Stimulated activated naive B cell treated with anti-CD40 and anti-IgM and Interleukin-4, amounts not matched to agents 10 μg/mL and 1 μg/mL and 100 μg/mL, for 72 hours (primary cell): ENCODE results near the gene SH3RF1.

Experiments
- ATAC-seq, 2 donors: fragments of 150-1000 bp; cut with Tn5 transposase; replicated peaks; 2 replicates each; pipeline ENCODE4 v1.10.0; 2021; ENCODE audit warnings: moderate library complexity in 1 of 2
- DNase-seq: peaks from one replicate; pipeline ENCODE4 v3.0.0; 2021
- H3K27ac Mint-ChIP-seq: one replicate; pipeline ENCODE4 v1.8.0; 2022; ENCODE audit warnings: mild to moderate bottlenecking, mixed read lengths
- H3K27me3 Mint-ChIP-seq, 2 donors: one replicate each; pipeline ENCODE4 v1.8.0; 2022; ENCODE audit warnings: mixed read lengths in 2 of 2
- H3K36me3 Mint-ChIP-seq, 2 donors: one replicate each; pipeline ENCODE4 v1.8.0; 2022; ENCODE audit warnings: mixed read lengths in 2 of 2, mild to moderate bottlenecking in 1 of 2
- H3K4me1 Mint-ChIP-seq, 2 donors: one replicate each; pipeline ENCODE4 v1.8.0; 2022; ENCODE audit warnings: mixed read lengths in 2 of 2, mild to moderate bottlenecking in 1 of 2
- H3K4me3 Mint-ChIP-seq, 2 donors: one replicate each; pipeline ENCODE4 v1.8.0; 2022; ENCODE audit warnings: mild to moderate bottlenecking in 2 of 2, mixed read lengths in 2 of 2, moderate library complexity in 1 of 2
- H3K9me3 Mint-ChIP-seq, 2 donors: one replicate each; pipeline ENCODE4 v1.8.0; 2022; ENCODE audit warnings: mixed read lengths in 2 of 2, mild to moderate bottlenecking in 1 of 2

Gene SH3RF1

DNA sequence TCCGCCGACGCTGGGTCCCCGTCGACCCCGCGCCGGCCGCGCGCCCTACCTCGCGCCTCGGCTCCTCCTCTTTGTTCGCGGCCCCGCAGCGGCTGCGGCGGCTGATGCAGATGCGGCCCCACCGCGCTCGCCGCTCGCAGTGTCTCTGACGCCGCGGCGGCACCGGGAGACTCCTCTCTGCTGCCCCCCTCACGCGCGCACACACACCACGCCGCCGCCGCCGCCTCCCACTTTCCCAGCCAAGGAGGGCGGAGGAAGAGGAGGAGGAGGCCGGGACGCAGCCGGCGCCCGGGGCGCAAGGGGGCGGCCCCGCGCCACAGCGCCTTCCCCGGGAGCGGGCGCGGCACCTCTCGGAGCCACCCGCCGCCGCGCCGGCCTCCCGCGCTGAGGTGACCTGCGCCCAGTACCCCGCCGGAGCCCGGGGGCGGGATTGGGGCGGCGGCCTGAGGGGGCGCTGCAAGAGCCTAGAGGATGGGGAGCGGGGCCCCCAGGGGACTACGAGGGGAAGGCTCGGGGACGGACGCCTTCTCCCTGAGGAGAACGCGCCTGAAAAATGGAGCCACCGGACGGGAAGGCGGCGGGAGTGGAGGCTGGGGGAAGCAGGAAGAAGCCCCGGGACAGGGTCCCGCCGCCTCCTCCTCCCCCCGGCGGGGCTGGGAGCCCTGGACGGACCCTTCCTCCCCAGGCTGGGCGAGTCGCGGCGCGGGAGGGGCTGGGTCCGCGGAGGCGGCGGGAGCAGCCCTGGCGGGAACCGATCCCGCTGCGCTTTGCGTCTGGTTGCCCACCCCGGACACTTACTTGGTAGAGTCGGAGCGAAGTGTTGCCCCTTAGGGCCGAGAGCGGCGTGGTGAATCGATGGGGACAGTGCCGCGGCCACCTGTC is at the start of gene SH3RF1:
TSS of gene SH3RF1 (minus strand) at position 147 of the 882 bp plus-strand sequence. CDS start 1,744 bp downstream, outside the sequence.
- peaks cover 6 to 28% of the 10 kb centered on the region in 2 donors for H3K4me1 Mint-ChIP-seq
- H3K27ac Mint-ChIP-seq: peak within 1 kb of the TSS; percentile 84
- H3K4me3 Mint-ChIP-seq: peak within 1 kb of the TSS; percentile 86 to 89
- H3K9me3 Mint-ChIP-seq: no peaks in the 10 kb centered on the region
- no peaks in the 10 kb centered on the region for H3K36me3 Mint-ChIP-seq
- peaks cover 7% of the 10 kb centered on the region in 2 donors for H3K27me3 Mint-ChIP-seq
- ATAC-seq (peak; percentile 72 to 74), DNase-seq (peak; percentile 26)

DNA sequence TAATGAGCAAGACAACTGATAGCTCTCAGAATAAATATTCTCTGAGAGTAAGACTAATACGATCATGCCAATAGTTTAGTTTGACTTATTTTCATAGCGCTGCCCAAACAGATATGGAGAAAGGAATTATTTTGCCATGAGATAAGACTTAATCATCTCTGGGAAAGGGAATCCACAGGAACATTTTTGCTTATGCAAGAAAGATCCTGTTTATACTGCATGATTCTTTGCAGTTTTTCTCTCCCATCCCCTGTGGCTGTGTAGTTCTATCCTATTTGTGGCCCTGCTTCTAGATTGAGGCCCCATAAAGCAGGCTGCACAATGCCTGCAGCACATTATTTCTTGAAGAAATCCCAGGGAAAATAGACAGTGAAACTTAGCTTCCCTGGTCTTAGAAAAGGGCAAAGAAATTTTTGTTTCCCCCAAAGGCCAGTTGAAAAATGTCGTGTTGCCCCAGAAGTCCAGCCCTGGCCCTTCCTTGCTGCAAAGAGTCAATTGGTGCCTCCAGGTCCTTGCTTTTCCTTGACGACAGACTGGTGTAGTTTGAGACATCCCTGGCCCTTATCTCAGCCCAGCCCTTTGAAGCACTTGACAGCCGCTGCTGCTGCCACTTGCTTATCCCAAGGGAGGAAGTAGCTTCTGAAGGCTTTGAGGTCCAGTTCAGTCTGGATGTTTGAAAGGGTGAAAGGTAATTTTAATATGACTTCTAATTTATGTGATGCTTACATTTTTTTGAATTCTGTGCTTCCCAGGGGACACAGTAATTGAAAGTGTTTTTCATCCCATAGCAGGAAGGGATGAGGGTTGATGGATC is 45.0 kb upstream of the SH3RF1 start:
- Mint-ChIP-seq H3K4me1 (no peaks in the 10 kb centered on the region), H3K4me3 (no peak overlapping the region), H3K36me3 (no peaks in the 10 kb centered on the region), H3K9me3 (peaks cover 0 to 1% of the 10 kb centered on the region in 2 donors), H3K27me3 (peaks cover 0 to 5% of the 10 kb centered on the region in 2 donors), H3K27ac (no peak overlapping the region)
- DNase-seq (no peak), ATAC-seq (no peak)

DNA sequence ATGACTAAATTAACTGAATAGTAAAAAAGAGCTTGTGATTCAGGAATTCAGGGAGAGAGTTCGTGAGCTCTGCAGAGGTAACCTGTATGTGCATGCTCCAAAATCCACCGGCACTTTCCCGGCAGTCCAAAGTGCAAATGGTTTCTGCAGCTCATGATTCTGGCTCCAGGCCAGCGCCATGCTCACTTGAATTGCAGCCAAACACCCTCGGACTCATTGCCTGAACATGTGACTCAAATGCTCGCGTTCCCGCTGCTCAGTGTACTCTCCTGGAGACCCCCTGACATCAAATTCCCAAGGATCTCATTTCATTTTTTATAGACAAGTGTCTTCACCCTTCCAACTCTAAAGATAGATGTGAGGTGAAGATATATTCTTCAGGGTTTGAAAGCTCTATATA is 44.1 kb upstream of the SH3RF1 start:
- no peaks in the 10 kb centered on the region for H3K4me1 Mint-ChIP-seq
- no peak for ATAC-seq

DNA sequence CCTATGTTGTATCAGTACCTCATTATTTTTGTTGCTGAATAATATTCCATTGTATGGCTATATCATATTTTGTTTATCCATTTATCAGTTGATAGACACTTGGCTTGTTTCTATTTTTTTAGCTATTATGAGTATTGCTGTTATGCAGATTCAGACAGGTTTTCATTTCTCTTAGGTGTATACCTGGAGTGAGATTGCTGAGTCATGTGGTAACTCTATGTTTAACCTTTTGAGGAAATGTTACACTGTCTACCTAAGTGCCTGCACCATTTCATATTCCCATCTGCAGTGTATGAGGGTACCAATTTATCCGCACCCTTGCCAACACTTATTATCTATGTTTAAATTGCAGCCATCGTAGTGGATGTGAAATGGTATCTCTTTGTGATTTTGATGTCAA is 43.0 kb upstream of the SH3RF1 start:
- Mint-ChIP-seq H3K27ac (no peak overlapping the region), H3K27me3 (peaks cover 0 to 5% of the 10 kb centered on the region in 2 donors), H3K36me3 (no peaks in the 10 kb centered on the region), H3K4me1 (no peaks in the 10 kb centered on the region), H3K9me3 (no peaks in the 10 kb centered on the region), H3K4me3 (no peak overlapping the region)
- DNase-seq (no peak), ATAC-seq (no peak)

More for the DNA sequence above, 44.1 kb upstream of the SH3RF1 start:
- Mint-ChIP-seq H3K36me3 (no peaks in the 10 kb centered on the region), H3K4me3 (no peak overlapping the region), H3K27ac (no peak overlapping the region), H3K27me3 (peaks cover 0 to 5% of the 10 kb centered on the region in 2 donors), H3K9me3 (no peaks in the 10 kb centered on the region)
- DNase-seq: no peak

DNA sequence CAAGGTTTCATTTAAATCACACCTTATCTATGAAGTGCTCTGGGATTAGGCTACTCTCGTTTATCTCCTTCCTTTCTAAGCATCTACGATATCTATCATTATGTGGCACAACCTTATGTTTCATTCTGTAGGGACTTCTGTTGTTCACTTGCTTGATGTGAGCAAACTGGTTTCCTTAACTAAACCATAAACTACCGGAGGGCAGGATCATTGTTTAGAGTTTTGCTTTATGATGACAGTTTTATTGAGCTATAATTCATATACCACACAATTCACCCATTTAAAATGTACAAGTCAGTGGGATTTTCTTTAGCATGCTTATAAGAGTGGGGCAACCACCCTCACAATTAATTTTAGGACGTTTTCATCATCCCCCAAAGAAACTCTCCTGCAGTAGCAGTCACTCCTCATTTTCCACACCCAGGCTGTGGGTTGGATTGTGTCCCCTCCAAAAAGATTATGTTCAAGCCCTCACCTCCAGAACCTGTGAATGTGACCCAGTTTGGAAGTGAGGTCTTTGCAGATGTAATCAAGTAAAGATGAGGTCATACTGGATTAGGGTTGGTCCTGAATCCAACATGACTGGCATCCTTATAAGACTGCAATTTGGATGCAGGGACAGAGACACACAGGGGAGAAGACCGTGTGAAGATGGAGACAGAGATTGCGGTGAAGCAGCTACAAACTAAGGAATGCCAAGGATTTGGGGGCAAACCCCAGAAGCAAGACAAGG is 42.1 kb upstream of the SH3RF1 start:
- DNase-seq (no peak), ATAC-seq (no peak)
- Mint-ChIP-seq H3K36me3 (peaks cover 0 to 2% of the 10 kb centered on the region in 2 donors), H3K27ac (no peak overlapping the region), H3K9me3 (peaks cover 0 to 5% of the 10 kb centered on the region in 2 donors), H3K4me1 (no peaks in the 10 kb centered on the region), H3K27me3 (peaks cover 0 to 5% of the 10 kb centered on the region in 2 donors), H3K4me3 (no peak overlapping the region)

DNA sequence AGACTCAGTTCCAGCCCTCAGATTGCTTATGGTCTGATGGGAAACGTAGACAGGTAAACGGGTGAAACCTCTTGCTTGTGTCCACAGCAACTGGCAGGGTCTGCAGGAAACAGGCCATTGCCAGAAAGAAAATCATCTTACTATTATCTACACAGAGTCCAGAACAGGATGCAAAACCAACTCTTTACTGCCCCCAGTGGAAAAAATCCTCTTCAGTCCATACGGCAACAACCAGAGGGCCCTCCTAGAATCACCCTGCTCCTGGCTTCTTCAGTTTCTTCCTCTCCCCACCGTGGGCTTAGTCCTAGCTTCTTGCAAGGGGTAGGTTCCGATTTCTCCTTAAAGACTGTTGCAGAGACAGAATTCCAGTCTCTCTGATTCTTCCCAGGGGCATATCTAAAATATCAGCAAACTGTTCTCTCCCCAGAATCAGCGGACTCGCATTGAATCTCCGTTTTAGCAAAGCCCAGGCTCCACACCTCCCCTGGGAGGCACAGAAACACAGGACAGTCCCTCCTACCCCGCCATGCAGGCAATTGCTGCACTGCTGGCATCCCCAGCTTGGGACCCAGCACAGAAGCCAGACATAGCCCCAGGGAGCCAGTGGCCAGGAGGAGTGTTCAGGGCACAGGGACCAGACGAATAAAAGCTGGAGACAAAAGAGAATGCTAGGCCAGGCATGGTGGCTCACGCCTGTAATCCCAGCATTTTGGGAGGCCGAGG is 41.0 kb upstream of the SH3RF1 start:
- Mint-ChIP-seq H3K4me3 (no peak overlapping the region), H3K27ac (no peak overlapping the region), H3K27me3 (peaks cover 0 to 5% of the 10 kb centered on the region in 2 donors), H3K4me1 (no peaks in the 10 kb centered on the region), H3K36me3 (peaks cover 0 to 2% of the 10 kb centered on the region in 2 donors), H3K9me3 (peaks cover 0 to 5% of the 10 kb centered on the region in 2 donors)
- DNase-seq (peak; percentile 16), ATAC-seq (peak; percentile 90 to 91)

DNA sequence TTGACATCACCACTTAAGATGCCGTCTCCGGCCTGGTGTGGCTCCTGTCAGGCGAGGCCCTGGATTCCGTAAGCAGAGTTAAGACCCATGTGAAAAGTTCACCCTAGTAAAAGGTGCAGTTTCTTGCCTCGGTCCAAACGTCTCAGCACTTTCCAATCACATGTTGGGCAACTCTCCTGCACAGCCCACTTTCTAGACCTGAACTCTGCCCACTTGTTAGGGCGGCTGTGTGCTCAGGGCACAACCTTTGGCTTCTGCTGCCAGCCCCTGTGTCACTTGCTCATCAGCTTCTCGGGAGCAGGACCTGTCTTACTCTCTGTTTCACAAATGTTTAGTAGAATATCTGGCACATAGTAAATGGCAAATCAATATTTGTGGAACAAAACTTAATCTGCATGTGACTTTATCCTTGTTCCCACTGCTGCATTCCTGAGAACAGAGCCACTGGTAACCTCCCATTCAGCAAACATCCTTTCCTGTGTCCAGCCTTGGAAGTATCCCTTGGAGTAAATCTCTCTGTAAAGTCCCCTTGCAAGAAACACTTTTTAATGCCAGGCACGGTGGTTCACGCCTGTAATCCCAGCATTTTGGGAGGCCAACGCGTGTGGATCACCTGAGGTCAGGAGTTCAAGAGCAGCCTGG is 38.7 kb upstream of the SH3RF1 start:
- Mint-ChIP-seq H3K27me3 (no peaks in the 10 kb centered on the region), H3K27ac (no peak overlapping the region), H3K4me3 (no peak overlapping the region), H3K36me3 (peaks cover 0 to 2% of the 10 kb centered on the region in 2 donors), H3K9me3 (peaks cover 0 to 5% of the 10 kb centered on the region in 2 donors), H3K4me1 (peaks cover 0 to 4% of the 10 kb centered on the region in 2 donors)
- ATAC-seq (no peak), DNase-seq (no peak)

DNA sequence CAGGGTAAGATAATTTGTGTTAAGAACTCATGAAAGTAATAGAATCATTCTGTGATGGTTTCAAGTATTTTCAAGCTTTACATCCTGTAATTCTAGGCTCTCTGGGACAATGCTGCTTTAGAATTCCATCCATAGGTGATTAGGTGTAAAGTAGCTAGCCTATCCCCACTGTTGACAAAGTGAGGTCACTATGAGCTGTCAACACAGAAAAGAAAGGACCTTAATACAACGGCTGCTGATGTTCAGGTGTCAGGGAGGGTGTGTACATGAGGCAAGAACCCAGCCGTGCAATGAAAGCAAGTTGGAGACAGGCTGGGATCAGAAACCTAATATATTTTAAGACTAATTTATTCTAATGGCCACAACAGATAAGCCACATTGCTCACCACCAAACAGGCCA is 36.8 kb upstream of the SH3RF1 start:
- Mint-ChIP-seq H3K4me1 (peaks cover 0 to 4% of the 10 kb centered on the region in 2 donors), H3K4me3 (no peak overlapping the region), H3K36me3 (peaks cover 0 to 2% of the 10 kb centered on the region in 2 donors), H3K9me3 (peaks cover 0 to 5% of the 10 kb centered on the region in 2 donors), H3K27me3 (no peaks in the 10 kb centered on the region), H3K27ac (no peak overlapping the region)
- ATAC-seq (no peak), DNase-seq (no peak)

DNA sequence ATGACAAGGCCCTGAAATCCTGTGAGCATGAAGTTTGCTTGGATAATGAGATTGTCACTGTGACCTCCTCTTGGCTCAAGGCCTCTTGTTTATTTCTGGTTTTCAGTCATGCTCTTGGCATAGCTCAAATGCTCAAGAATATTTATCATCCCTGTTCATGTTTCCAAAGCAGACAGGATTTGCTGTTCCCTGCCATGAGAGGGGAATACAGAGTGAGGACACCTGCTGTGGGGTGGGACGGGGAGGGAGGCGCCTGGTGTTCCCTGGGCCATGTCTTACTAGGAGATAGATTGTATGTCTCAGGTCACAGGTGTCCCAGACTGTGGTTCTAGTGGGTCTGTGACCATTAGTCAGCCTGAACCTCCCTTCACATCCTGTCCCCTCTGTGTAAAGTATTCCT is 34.9 kb upstream of the SH3RF1 start:
- Mint-ChIP-seq H3K27ac (no peak overlapping the region), H3K4me3 (no peak overlapping the region), H3K36me3 (peaks cover 0 to 2% of the 10 kb centered on the region in 2 donors), H3K27me3 (no peaks in the 10 kb centered on the region), H3K9me3 (peaks cover 0 to 9% of the 10 kb centered on the region in 2 donors), H3K4me1 (peaks cover 0 to 4% of the 10 kb centered on the region in 2 donors)
- ATAC-seq (no peak), DNase-seq (no peak)

DNA sequence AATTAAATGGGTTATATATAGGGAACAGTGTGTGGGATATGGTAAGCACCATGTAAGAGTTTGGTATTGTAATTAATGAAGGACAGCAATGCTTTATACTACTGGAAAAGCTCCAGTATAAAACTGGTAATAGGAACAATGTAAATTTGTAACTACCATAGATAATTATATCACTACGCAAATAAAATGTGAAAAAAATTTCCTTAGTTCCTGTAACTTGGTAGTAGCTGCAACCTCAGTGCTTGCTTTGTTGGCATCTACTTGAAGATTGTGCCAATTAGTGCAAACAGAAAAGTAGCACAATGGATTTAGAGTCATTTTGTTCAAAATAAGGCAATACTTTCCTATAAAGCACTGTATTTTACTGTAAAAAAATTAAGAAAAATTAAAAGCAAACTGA is 34.4 kb upstream of the SH3RF1 start:
- peaks cover 0 to 4% of the 10 kb centered on the region in 2 donors for H3K4me1 Mint-ChIP-seq
- H3K27ac Mint-ChIP-seq: no peak overlapping the region
- no peaks in the 10 kb centered on the region for H3K27me3 Mint-ChIP-seq
- peaks cover 0 to 2% of the 10 kb centered on the region in 2 donors for H3K36me3 Mint-ChIP-seq
- H3K9me3 Mint-ChIP-seq: peaks cover 0 to 9% of the 10 kb centered on the region in 2 donors
- no peak overlapping the region for H3K4me3 Mint-ChIP-seq
- DNase-seq (no peak), ATAC-seq (no peak)

DNA sequence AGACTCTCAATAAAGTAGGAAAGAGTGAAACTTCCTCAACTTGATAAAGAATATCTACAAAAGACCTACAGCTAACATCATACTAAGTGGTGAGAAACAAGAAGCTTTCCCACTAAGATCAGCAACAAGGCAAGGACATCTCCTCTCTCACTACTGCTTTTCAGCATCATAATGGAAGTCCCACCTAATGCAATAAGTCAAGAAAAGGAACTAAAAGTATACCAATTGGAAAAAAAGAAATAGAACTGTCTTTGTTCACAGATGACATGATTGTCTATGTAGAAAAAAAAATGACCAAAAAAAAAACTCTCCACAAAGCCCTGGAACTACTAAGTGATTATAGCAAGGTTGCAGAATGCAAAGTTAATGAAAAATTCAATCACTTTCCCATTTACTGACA is 25.1 kb upstream of the SH3RF1 start:
- Mint-ChIP-seq H3K27me3 (peaks cover 0 to 8% of the 10 kb centered on the region in 2 donors), H3K27ac (no peak overlapping the region), H3K4me1 (peaks cover 32 to 43% of the 10 kb centered on the region in 2 donors), H3K4me3 (no peak overlapping the region), H3K9me3 (peaks cover 0 to 6% of the 10 kb centered on the region in 2 donors), H3K36me3 (peaks cover 0 to 7% of the 10 kb centered on the region in 2 donors)
- ATAC-seq (peak; percentile 77 to 81), DNase-seq (no peak)

DNA sequence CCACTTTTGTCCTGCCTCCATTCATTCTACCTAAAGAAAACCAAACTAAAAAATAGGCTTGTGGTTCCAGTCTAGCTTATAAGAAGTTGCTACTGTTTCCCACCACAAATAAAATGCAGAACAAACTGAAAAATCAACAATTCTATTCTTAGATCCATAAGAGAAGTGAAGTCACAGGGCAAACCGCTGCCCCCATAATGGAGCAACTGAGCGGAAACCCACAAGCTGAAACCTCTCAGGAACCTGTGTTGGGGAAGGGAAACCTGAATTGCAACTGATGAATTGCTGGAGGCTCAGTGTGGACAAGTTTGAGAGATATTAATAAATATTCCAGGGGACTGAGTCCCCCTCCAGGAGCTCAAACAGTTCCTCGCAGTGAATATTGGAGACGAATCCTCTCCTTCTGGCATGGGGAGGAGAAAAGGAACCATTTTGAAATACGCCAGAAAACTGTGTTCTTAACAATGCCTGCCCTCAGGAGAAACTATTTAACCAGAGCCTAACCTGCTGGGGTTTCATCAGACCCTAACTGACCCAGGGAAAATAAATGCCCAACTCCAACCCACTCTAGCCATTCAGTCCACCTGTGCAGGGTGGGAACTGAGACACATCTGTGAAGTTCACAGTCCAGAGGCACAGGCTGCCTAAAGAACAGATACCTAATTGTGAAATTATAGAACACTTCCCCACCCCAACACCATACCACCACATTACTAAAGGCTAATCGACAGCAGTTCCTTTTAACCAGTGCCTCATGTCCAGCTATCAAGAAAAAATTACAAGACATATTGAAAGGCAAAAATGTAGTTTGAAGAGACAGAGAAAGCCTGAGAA is 22.8 kb upstream of the SH3RF1 start:
- peaks cover 0 to 1% of the 10 kb centered on the region in 2 donors for H3K9me3 Mint-ChIP-seq

More for the DNA sequence above, 22.8 kb upstream of the SH3RF1 start:
- Mint-ChIP-seq H3K4me3 (peak overlapping the region; percentile 14 to 28), H3K4me1 (peaks cover 32 to 45% of the 10 kb centered on the region in 2 donors), H3K36me3 (peaks cover 0 to 3% of the 10 kb centered on the region in 2 donors), H3K27ac (peak overlapping the region; percentile 37), H3K27me3 (peaks cover 0 to 8% of the 10 kb centered on the region in 2 donors)
- ATAC-seq (peak; percentile 91), DNase-seq (peak; percentile 31)
